Measurements from ENCODE around the gene KDELR1. TPM values are rescaled to one million over a fixed set of nuclear protein-coding genes. Genes with fewer than 3 reads are reported as not detected.

The KDELR1 gene
- total RNA-seq, 1 experiment from 2014 or later = 198 TPM

DNA sequence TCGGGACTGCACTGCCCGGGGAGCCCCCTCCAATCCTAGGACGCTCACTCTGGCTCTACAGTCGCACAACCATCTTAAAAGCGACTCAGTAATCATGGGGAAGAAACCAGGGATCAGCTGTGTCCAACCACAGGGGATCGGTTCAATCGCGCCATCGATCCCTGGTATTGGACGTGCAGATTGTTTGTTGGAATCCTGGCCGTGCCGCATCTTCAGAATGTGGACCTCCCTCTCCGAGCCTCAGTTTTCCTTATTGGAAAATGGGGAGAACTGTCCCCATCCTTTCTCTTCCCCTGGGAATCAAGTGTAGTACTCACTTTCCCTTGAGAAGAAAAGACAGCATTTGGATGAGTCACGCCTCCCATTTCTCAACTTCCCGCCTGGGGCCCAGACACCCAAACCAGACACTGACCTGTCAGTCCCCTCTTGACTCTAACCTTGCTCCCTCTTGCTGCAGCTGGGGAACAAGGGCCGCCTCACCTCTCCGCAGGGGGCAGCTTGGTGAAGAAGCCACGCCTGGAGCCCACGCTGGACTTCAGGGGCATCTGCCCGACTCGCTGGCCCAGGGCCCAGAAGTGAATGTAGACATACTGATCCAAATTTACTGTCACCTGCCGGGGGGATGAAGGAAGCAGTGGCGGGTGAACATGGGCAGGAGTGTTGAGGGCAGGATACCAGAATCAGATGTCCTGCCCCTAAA lies 48.4 kb downstream of the KDELR1 start:
- no peak overlapping the region for H2AK5ac ChIP-seq (ENCODE audit: insufficient read length, low read length)
- no peak overlapping the region for H3K14ac ChIP-seq (ENCODE audit: insufficient read depth, low read length)
- no peaks in the 10 kb centered on the region for H3K23me2 ChIP-seq (ENCODE audit: insufficient read length, low read depth, low read length, poor library complexity, severe bottlenecking)
- no peaks in the 10 kb centered on the region for H4K20me1 ChIP-seq (ENCODE audit: control insufficient read depth, insufficient read depth, insufficient read length)
- Mint-ChIP-seq H3K27ac (peak overlapping the region in 1 of 3 experiments; percentile 70; a peak in 1 of 7 replicates), H3K27me3 (ENCODE audit: low read depth) (no peaks in the 10 kb centered on the region; the same call in none of the 2 replicates), H3K9me3 (no peaks in the 10 kb centered on the region), H3K4me1 (peaks cover 2 to 12% of the 10 kb centered on the region in 2 experiments; a peak in 3 of 4 replicates), H3K4me3 (no peak overlapping the region), H3K36me3 (ENCODE audit: insufficient read depth in 1 of 3, low read depth in 3 of 3) (peaks cover 0 to 4% (median 0%) of the 10 kb centered on the region in 3 experiments; a peak in 2 of 7 replicates)
- no peak overlapping the region for H2BK15ac ChIP-seq (ENCODE audit: low read depth, low read length)
- no peak overlapping the region for H3K18ac ChIP-seq (ENCODE audit: insufficient read length, low read depth, low read length)
- no peak overlapping the region for H3K56ac ChIP-seq (ENCODE audit: insufficient read length, low read depth, low read length)
- no peak overlapping the region for H3K9ac ChIP-seq (ENCODE audit: extremely low read depth, insufficient read length, low read length)
- H3K27ac ChIP-seq (ENCODE audit: insufficient read length, low read depth, low read length) = no peak overlapping the region
- no peak overlapping the region for H4K5ac ChIP-seq (ENCODE audit: insufficient read length, low read depth, low read length)
- H3K79me1 ChIP-seq (ENCODE audit: insufficient read depth, low read depth, low read length, poor library complexity, severe bottlenecking) = no peaks in the 10 kb centered on the region
- no peak overlapping the region for H3K4ac ChIP-seq (ENCODE audit: low read depth, low read length)
- no peaks in the 10 kb centered on the region for H3K79me2 ChIP-seq (ENCODE audit: insufficient read depth, low read length)
- DNase-seq = no peak
- H4K8ac ChIP-seq (replicated peaks; ENCODE audit: insufficient read length, low read depth, low read length) = no peak overlapping the region
- no peak overlapping the region for H4K91ac ChIP-seq (ENCODE audit: insufficient read length, low read depth, low read length)
- H3K23ac ChIP-seq (ENCODE audit: insufficient read length, low read depth, low read length) = no peak overlapping the region
- WGBS (ENCODE audit: extremely low coverage, insufficient read length, low lambda C conversion rate) = no CpG with 5 or more reads among the region's 23 CpGs
- no peak overlapping the region for H2BK12ac ChIP-seq (ENCODE audit: insufficient read length, low read depth, low read length)
- no peak overlapping the region for H3T11ph ChIP-seq (ENCODE audit: low read length)
- H2BK5ac ChIP-seq (ENCODE audit: insufficient read length, low read length) = no peak overlapping the region
- no peak overlapping the region for H3K4me2 ChIP-seq (ENCODE audit: insufficient read depth, insufficient read length, low read length)
- H2BK20ac ChIP-seq (ENCODE audit: low read depth, low read length, poor library complexity, severe bottlenecking) = no peak overlapping the region
- no peaks in the 10 kb centered on the region for H3K9me3 ChIP-seq (ENCODE audit: control insufficient read depth, low read depth, low read length)
- no peak overlapping the region for H2AFZ ChIP-seq (ENCODE audit: low read length)
- TF ChIP-seq, protein P1, sequence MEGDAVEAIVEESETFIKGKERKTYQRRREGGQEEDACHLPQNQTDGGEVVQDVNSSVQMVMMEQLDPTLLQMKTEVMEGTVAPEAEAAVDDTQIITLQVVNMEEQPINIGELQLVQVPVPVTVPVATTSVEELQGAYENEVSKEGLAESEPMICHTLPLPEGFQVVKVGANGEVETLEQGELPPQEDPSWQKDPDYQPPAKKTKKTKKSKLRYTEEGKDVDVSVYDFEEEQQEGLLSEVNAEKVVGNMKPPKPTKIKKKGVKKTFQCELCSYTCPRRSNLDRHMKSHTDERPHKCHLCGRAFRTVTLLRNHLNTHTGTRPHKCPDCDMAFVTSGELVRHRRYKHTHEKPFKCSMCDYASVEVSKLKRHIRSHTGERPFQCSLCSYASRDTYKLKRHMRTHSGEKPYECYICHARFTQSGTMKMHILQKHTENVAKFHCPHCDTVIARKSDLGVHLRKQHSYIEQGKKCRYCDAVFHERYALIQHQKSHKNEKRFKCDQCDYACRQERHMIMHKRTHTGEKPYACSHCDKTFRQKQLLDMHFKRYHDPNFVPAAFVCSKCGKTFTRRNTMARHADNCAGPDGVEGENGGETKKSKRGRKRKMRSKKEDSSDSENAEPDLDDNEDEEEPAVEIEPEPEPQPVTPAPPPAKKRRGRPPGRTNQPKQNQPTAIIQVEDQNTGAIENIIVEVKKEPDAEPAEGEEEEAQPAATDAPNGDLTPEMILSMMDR (conservative IDR thresholded peaks at IDR 0.05) = no peak
- no peaks in the 10 kb centered on the region for H3K27me3 ChIP-seq (ENCODE audit: insufficient read depth, low read length)
- no peak overlapping the region for H2BK120ac ChIP-seq (ENCODE audit: low read depth, low read length, poor library complexity, severe bottlenecking)
- no peaks in the 10 kb centered on the region for H3K4me1 ChIP-seq (ENCODE audit: insufficient read depth, low read length)
